Tibial nerve (tissue), 4 donors: ENCODE measurements around the gene CSNK1D. TPM values are rescaled to one million over a fixed set of nuclear protein-coding genes. Genes with fewer than 3 reads are reported as not detected.

ENCODE experiments used
- DNase-seq, 2 donors: peaks; one replicate each; pipeline ENCODE4 v3.0.0-alpha.2; 2019; ENCODE audit warnings: low spot score in 2 of 2
- H3K27ac ChIP-seq, 4 donors: fragments of 200-600 bp; sonication (generic) in 3 of 4; one replicate each; pipeline ENCODE4 v1.5.1; 2017 to 2019; ENCODE audit warnings: mild to moderate bottlenecking in 1 of 4
- H3K27me3 ChIP-seq, 2 donors: fragments of 200-600 bp; sonication (generic) in 1 of 2; one replicate each; pipeline versions ENCODE4 v1.5.1 to v1.6.0; 2017 to 2019
- H3K36me3 ChIP-seq, 3 donors: fragments of 200-600 bp; sonication (generic); one replicate each; pipeline ENCODE4 v1.5.1; 2018 to 2019
- H3K4me1 ChIP-seq, 4 donors: fragments of 200-600 bp; sonication (generic) in 3 of 4; one replicate each; pipeline ENCODE4 v1.5.1; 2017 to 2019
- H3K4me3 ChIP-seq, 4 donors: fragments of 200-600 bp; sonication (generic) in 3 of 4; one replicate each; pipeline ENCODE4 v1.5.1; 2017 to 2019; ENCODE audit warnings: mild to moderate bottlenecking in 1 of 4, moderate library complexity in 1 of 4
- H3K9me3 ChIP-seq, 4 donors: fragments of 200-600 bp; sonication (generic) in 3 of 4; one replicate each; pipeline ENCODE4 v1.5.1; 2017 to 2019
- EP300 ChIP-seq, 2 donors: sonication (generic); formaldehyde crosslinking; IDR thresholded peaks; one replicate each; pipeline ENCODE4 v1.6.1; 2017; ENCODE audit warnings: antibody characterized with exemption in 2 of 2, mild to moderate bottlenecking in 1 of 2
- POLR2A ChIP-seq, 2 donors: fragments of 450-650 bp; IDR thresholded peaks; one replicate each; pipeline ENCODE4 v1.6.1; 2017; ENCODE audit warnings: antibody characterized with exemption in 2 of 2, mild to moderate bottlenecking in 2 of 2, moderate library complexity in 2 of 2
- WGBS, 2 donors: methylation state at CpG; one replicate each; pipeline ENCODE4 v1.1.5; 2018; 5-methylcytosine and 5-hydroxymethylcytosine counted together
- total RNA-seq, 4 donors: library from RNA; depleted of rRNA; stranded (reverse); fragments of >200 nt; gene quantifications; one replicate each; pipeline ENCODE4 v1.1.0, GENCODE V29; 2016
- TF ChIP-seq, protein P1 (sequence below), 5 experiments: fragments of 200-600 bp in 3 of 5; fragments of 450-650 bp in 2 of 5; sonication (generic) in 3 of 5; IDR thresholded peaks; one replicate each; pipeline ENCODE4 v1.5.1; 2016 to 2019; ENCODE audit warnings: antibody characterized with exemption in 5 of 5, mild to moderate bottlenecking in 3 of 5, moderate library complexity in 2 of 5

CSNK1D gene
- total RNA-seq, 4 donors from 2014 or later, result 93.9 to 160 (median 124) TPM

DNA sequence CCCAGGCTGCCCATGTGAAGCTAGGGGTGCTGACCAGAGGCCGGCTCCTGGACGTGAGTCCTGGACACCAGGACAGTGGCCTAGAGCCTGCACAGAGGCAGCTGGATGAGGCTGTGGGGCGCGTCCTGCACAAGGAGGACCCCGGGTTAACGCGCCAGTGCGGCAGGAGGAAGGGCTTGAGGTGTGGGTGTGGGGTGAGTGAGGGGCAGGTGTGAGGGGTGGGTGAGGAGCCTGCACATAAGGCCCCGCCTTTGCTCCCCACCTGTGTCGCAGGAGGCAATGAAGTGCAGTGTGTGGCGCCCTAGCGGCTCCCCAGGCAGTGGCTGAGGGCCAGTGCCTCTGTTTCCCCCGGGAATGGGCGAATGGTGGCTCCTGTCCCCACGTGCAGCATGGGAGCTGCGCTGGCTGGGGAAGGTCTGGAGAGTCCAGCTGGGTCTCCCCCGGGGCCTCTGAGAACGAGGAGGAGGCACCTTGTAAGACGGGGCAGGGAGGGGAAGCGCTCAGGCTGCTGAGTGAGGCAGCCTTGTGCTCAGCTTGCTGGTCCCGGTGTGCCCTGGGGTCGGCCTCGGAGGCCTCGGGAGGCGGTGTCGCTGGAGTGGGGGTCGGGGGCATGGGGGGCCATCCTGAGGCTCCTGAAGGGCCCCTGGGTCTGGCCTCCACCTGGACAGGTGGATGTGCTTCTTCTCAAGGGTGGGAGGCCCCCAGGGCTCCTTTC is 40.7 kb upstream of the CSNK1D start:
- Histone ChIP-seq H3K27me3 (peaks cover 0 to 72% of the 10 kb centered on the region in 2 donors), H3K36me3 (no peaks in the 10 kb centered on the region), H3K9me3 (no peaks in the 10 kb centered on the region), H3K27ac (no peak overlapping the region), H3K4me1 (peaks cover 0 to 19% (median 7%) of the 10 kb centered on the region in 4 donors), H3K4me3 (no peak overlapping the region)
- DNase-seq, result no peak
- 72 to 78% methylated on average over 21 to 23 of the region's 27 CpGs for WGBS, 2 donors
- TF ChIP-seq, protein P1, sequence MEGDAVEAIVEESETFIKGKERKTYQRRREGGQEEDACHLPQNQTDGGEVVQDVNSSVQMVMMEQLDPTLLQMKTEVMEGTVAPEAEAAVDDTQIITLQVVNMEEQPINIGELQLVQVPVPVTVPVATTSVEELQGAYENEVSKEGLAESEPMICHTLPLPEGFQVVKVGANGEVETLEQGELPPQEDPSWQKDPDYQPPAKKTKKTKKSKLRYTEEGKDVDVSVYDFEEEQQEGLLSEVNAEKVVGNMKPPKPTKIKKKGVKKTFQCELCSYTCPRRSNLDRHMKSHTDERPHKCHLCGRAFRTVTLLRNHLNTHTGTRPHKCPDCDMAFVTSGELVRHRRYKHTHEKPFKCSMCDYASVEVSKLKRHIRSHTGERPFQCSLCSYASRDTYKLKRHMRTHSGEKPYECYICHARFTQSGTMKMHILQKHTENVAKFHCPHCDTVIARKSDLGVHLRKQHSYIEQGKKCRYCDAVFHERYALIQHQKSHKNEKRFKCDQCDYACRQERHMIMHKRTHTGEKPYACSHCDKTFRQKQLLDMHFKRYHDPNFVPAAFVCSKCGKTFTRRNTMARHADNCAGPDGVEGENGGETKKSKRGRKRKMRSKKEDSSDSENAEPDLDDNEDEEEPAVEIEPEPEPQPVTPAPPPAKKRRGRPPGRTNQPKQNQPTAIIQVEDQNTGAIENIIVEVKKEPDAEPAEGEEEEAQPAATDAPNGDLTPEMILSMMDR (IDR thresholded peaks at IDR 0.05), result no peak
- TF ChIP-seq EP300 (IDR thresholded peaks at IDR 0.05) (no peak), POLR2A (IDR thresholded peaks at IDR 0.05) (no peak)

DNA sequence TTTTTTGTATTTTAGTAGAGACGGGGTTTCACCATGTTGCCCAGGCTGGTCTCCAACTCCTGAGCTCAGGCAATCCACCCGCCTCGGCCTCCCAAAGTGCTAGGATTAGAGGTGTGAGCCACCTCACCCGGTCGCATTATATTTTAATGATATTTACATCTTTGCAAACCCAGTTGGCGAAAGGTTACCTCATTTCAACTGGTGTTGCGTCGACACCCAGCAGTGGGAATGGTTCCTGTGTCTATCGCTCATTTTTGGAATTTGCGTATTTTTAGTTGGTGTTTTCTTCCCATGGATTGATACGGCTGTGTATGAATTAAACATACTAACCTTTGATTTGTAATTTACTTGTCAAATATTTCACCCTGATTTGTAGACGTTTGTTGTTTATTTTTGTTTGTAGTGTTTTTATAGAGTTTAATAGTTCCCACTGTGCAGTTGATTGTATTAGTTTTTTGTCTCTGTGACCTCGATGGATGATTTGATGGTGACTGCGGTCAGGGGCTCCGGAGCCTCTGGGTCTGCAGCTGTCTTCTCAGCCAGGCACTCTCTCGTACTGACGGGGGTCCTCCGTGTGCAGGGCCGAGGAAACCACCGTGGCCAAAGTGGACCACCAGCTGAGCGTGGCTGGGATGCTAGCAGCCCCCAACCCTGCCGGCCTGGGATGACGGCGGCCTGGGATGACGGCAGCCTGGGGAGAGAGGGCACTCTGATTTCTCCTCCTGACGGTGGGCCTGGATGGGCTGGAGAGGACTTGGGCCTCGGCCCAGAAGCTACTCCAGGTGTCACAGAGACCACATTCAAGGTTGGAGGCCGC is 39.9 kb upstream of the CSNK1D start:
- Histone ChIP-seq H3K27ac (no peak overlapping the region), H3K36me3 (no peaks in the 10 kb centered on the region), H3K4me1 (peaks cover 0 to 19% (median 7%) of the 10 kb centered on the region in 4 donors), H3K27me3 (peaks cover 0 to 75% of the 10 kb centered on the region in 2 donors), H3K4me3 (no peak overlapping the region), H3K9me3 (no peaks in the 10 kb centered on the region)
- TF ChIP-seq EP300 (IDR thresholded peaks at IDR 0.05) (no peak), POLR2A (IDR thresholded peaks at IDR 0.05) (no peak)
- TF ChIP-seq, protein P1 (IDR thresholded peaks at IDR 0.05), result no peak
- WGBS, 2 donors, result 75 to 78% methylated on average over 24 to 27 of the region's 28 CpGs
- DNase-seq, result no peak

DNA sequence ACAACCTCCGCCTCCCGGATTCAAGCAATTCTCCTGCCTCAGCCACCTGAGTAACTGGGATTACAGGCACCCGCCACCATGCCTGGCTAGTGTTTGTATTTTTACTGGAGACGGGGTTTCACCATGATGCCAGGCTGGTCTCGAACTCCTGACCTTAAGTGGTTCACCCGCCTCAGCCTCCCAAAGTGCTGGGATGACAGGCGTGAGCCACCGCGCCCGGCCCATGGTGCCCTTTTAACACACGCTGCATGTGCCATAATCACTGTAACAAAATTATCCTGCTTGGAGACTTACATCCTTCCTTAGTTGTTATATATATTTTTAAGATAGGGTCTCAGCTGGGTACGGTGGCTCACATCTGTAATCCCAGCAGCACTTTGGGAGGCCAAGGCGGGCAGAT is 38.5 kb upstream of the CSNK1D start:
- Histone ChIP-seq H3K36me3 (no peaks in the 10 kb centered on the region), H3K27ac (no peak overlapping the region), H3K27me3 (peaks cover 0 to 79% of the 10 kb centered on the region in 2 donors)

DNA sequence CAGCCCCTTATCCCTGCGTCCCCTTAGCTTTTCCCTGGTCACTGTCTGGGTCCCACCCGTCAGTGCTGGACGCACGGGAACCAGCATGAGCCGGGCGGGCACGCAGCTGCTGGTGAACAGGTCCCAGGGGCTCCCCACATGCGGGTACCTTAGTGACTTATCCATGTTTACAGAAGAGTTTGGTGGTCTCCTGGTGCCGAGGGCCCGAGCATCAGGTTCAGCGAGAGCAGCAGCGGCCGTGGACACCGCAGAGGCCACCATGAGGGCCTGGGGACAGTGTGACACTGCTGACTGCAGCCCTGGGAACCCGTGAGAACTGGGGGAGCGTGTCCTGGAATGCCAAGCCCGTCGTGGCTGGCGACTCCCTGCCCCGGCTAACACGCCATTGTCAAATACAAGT is 37.4 kb upstream of the CSNK1D start:
- 85 to 87% methylated on average over 19 of the region's 21 CpGs for WGBS, 2 donors
- Histone ChIP-seq H3K27me3 (peaks cover 0 to 72% of the 10 kb centered on the region in 2 donors), H3K4me3 (no peak overlapping the region), H3K27ac (no peak overlapping the region), H3K36me3 (no peaks in the 10 kb centered on the region), H3K9me3 (no peaks in the 10 kb centered on the region), H3K4me1 (peaks cover 0 to 11% (median 3%) of the 10 kb centered on the region in 4 donors)
- no peak for TF ChIP-seq EP300 (IDR thresholded peaks at IDR 0.05)
- TF ChIP-seq, protein P1 (IDR thresholded peaks at IDR 0.05), result no peak
- no peak for TF ChIP-seq POLR2A (IDR thresholded peaks at IDR 0.05)
- DNase-seq, result no peak

More for the DNA sequence above, 38.5 kb upstream of the CSNK1D start:
- no peak overlapping the region for H3K4me3 ChIP-seq
- 93 to 94% methylated on average over 13 of the region's 13 CpGs for WGBS, 2 donors
- peaks cover 0 to 19% (median 7%) of the 10 kb centered on the region in 4 donors for H3K4me1 ChIP-seq
- TF ChIP-seq POLR2A (IDR thresholded peaks at IDR 0.05), result no peak
- TF ChIP-seq, protein P1 (IDR thresholded peaks at IDR 0.05), result no peak
- no peak for TF ChIP-seq EP300 (IDR thresholded peaks at IDR 0.05)
- no peaks in the 10 kb centered on the region for H3K9me3 ChIP-seq
- no peak for DNase-seq
